ENCODE results near the gene CFAP119.

The CFAP119 gene

GRCh38 chr16:30737794-30738648 is 23.8 kb downstream of the CFAP119 start:
- DNase-seq: no peak

- DNase-seq: no peak
These were observed 24.7 kb downstream of the CFAP119 start for GRCh38 chr16:30736995-30737793.

GRCh38 chr16:30731411-30731810 is 30.5 kb downstream of the CFAP119 start:
- DNase-seq: no peak

GRCh38 chr16:30728899-30729672 is 32.8 kb downstream of the CFAP119 start:
- no peak for DNase-seq

GRCh38 chr16:30728321-30728720 is 33.5 kb downstream of the CFAP119 start:
- DNase-seq: no peak

GRCh38 chr16:30725418-30725792 is 36.5 kb downstream of the CFAP119 start:
- no peak for DNase-seq

GRCh38 chr16:30724641-30725417 is 37.0 kb downstream of the CFAP119 start:
- no peak for DNase-seq

GRCh38 chr16:30723725-30724355 is 38.0 kb downstream of the CFAP119 start:
- DNase-seq: no peak

GRCh38 chr16:30722916-30723315 is 38.9 kb downstream of the CFAP119 start:
- no peak for DNase-seq

- no peak for DNase-seq
These were observed 39.4 kb downstream of the CFAP119 start for GRCh38 chr16:30722443-30722842.

- DNase-seq: no peak
These were observed 40.3 kb downstream of the CFAP119 start for GRCh38 chr16:30721606-30722005.

GRCh38 chr16:30721167-30721566 is 40.7 kb downstream of the CFAP119 start:
- no peak for DNase-seq

- no peak for DNase-seq
These were observed 41.2 kb downstream of the CFAP119 start for GRCh38 chr16:30720694-30721093.

GRCh38 chr16:30720086-30720485 is 41.8 kb downstream of the CFAP119 start:
- no peak for DNase-seq

- DNase-seq: no peak
These were observed 46.0 kb downstream of the CFAP119 start for GRCh38 chr16:30715750-30716445.

GRCh38 chr16:30711712-30712111 is 50.1 kb downstream of the CFAP119 start:
- no peak for DNase-seq

GRCh38 chr16:30710971-30711370 is 50.9 kb downstream of the CFAP119 start:
- no peak for DNase-seq
